Pancreas (tissue), 10 donors: ENCODE results near the gene NPHP4. TPM values are rescaled to one million over a fixed set of nuclear protein-coding genes. Genes with fewer than 3 reads are reported as not detected.

Experiments
- ATAC-seq, 4 donors: fragments of 200-7000 bp; cut with Tn5 transposase; one replicate each; pipeline versions ENCODE4 v1.8.0 to v1.9.1; 2020; ENCODE audit warnings: mild to moderate bottlenecking in 4 of 4, moderate library complexity in 4 of 4
- DNase-seq, 6 donors: peaks; one replicate each; pipeline ENCODE4 v3.0.0-alpha.2; 2020
- FAIRE-seq: peaks from 2 replicates; lab custom pipeline; 2012; peaks lifted over from hg19 to GRCh38; lab: Jason Lieb, UNC
- H3K27ac ChIP-seq, 4 donors: fragments of 200-600 bp; sonication (generic); 1 replicate in 3 of 4; 2 replicates in 1 of 4; pipeline versions ENCODE4 v1.5.0 to v1.8.0; 2020
- H3K27me3 ChIP-seq, 4 donors: fragments of 200-600 bp; one replicate each; pipeline ENCODE4 v1.8.0; 2021
- H3K36me3 ChIP-seq, 3 donors: fragments of 200-600 bp; sonication (generic) in 1 of 3; one replicate each; pipeline versions ENCODE4 v1.5.0 to v1.8.0; 2020 to 2021
- H3K4me1 ChIP-seq, 3 donors: fragments of 200-600 bp; one replicate each; pipeline ENCODE4 v1.8.0; 2021
- H3K4me3 ChIP-seq, 4 donors: fragments of 200-600 bp; sonication (generic) in 2 of 4; one replicate each; pipeline versions ENCODE4 v1.5.0 to v1.8.0; 2020 to 2021
- H3K9me3 ChIP-seq, 4 donors: fragments of 200-600 bp; one replicate each; pipeline ENCODE4 v1.8.0; 2021
- WGBS, 2 donors: extraction: QIAGEN DNeasy Blood & Tissue Kit; methylation state at CpG; one replicate each; pipeline ENCODE4 v1.1.7; 2013; 5-methylcytosine and 5-hydroxymethylcytosine counted together
- intact Hi-C, 3 donors: fragments of 100-400 bp; cut with DNase I; formaldehyde crosslinking; loops; one replicate each; pipeline versions ENCODE4 v1.11.1 to v1.14.2; 2022
- polyA plus RNA-seq, 2 donors: library from polyadenylated mRNA; stranded (reverse); fragments of 200-250 nt; gene quantifications; one replicate each; pipeline ENCODE4 v1.2.3, GENCODE V29; 2013
- total RNA-seq, 6 donors: library from RNA; stranded (reverse); fragmentation: NEBNext Ultra II Directional in 4 of 6; extraction: Animal tissue kit (Norgen Biotek cat#: 25700) in 4 of 6; gene quantifications; one replicate each; pipeline versions ENCODE4 v1.2.1 to v1.2.4, GENCODE V29; 2021 to 2023
- TF ChIP-seq, protein P1 (sequence below), 4 donors: fragments of 200-600 bp; sonication (generic) in 3 of 4; IDR thresholded peaks; one replicate each; pipeline versions ENCODE4 v1.5.0 to v1.8.0; 2021; ENCODE audit warnings: antibody characterized with exemption in 4 of 4
- donor health status: healthy with polysubstance abuse.
- donor health status: DM: no; HTN: no; CAD: no; lungs with moderate emphysema.
- donor health status: DM: no; HTN: no; CAD: no.
- donor health status: control.
- donor health status: control.
- donor health status: Bipolar disorder and iron deficiency.
- donor health status: DM: yes; HTN: yes; CAD: no.
- donor health status: DM: no; HTN: no; CAD: no.
- donor health status: DM: no; HTN: no; CAD: no.
- donor health status: DM: yes; HTN: yes; CAD: no.

The NPHP4 gene
- total and polyA plus RNA-seq, 8 donors, result 4.0 to 9.7 (median 5.7) TPM

DNA sequence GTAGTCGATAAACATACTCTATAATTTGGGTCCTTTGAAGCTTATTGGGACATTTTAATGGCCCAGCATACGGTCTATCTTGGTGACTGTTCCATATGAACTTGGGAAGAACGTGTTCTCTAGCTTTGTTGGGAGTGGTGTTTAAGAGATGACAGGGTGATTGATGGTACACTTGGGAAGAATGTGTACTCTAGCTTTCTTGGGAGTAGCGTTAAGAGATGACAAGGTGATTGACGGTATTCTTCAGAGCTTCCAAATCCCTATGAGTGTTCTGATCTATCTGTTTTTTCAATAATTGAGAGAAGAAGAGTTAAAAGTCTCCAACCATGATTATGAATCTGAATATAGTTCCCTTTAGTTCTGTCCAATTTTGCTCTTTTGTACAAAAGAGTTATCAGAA lies 9.4 kb downstream of the NPHP4 start:
- intact Hi-C loops, result no loop called here
- TF ChIP-seq, protein P1, sequence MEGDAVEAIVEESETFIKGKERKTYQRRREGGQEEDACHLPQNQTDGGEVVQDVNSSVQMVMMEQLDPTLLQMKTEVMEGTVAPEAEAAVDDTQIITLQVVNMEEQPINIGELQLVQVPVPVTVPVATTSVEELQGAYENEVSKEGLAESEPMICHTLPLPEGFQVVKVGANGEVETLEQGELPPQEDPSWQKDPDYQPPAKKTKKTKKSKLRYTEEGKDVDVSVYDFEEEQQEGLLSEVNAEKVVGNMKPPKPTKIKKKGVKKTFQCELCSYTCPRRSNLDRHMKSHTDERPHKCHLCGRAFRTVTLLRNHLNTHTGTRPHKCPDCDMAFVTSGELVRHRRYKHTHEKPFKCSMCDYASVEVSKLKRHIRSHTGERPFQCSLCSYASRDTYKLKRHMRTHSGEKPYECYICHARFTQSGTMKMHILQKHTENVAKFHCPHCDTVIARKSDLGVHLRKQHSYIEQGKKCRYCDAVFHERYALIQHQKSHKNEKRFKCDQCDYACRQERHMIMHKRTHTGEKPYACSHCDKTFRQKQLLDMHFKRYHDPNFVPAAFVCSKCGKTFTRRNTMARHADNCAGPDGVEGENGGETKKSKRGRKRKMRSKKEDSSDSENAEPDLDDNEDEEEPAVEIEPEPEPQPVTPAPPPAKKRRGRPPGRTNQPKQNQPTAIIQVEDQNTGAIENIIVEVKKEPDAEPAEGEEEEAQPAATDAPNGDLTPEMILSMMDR (IDR thresholded peaks at IDR 0.05), result no peak
- DNase-seq (no peak), ATAC-seq (no peak), FAIRE-seq (no peak)
- Histone ChIP-seq H3K4me3 (no peak overlapping the region), H3K9me3 (no peaks in the 10 kb centered on the region), H3K36me3 (peaks cover 0 to 4% (median 0%) of the 10 kb centered on the region in 3 donors), H3K4me1 (no peaks in the 10 kb centered on the region), H3K27ac (no peak overlapping the region), H3K27me3 (no peaks in the 10 kb centered on the region)
- WGBS, 2 donors, result 72% methylated on average over 5 of the region's 5 CpGs

DNA sequence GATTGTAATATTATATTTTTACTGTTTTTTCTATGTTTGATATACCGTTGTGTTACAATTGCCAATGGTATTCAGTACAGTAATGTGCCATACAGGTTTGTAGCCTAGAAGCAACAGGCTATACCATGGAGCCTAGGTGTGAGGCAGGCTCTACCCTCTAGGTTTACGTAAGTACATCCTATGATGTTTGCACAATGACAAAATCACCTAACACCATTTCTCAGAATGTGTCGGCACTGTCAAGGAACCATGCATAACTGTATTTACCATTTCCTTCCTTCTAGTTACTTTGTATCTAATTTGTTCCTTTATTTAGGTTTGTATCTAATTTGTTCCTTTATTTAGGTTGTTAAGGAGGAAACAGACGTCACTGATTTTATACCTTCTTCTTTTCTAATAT lies 9.9 kb downstream of the NPHP4 start:
- Histone ChIP-seq H3K36me3 (peaks cover 0 to 4% (median 0%) of the 10 kb centered on the region in 3 donors), H3K9me3 (no peaks in the 10 kb centered on the region), H3K27ac (no peak overlapping the region), H3K4me1 (no peaks in the 10 kb centered on the region), H3K4me3 (no peak overlapping the region), H3K27me3 (no peaks in the 10 kb centered on the region)
- WGBS, 2 donors, result 87 to 90% methylated on average over 4 of the region's 4 CpGs
- TF ChIP-seq, protein P1 (IDR thresholded peaks at IDR 0.05), result no peak
- intact Hi-C loops, result no loop called here
- DNase-seq, result no peak
- FAIRE-seq, result no peak
- ATAC-seq, result no peak

DNA sequence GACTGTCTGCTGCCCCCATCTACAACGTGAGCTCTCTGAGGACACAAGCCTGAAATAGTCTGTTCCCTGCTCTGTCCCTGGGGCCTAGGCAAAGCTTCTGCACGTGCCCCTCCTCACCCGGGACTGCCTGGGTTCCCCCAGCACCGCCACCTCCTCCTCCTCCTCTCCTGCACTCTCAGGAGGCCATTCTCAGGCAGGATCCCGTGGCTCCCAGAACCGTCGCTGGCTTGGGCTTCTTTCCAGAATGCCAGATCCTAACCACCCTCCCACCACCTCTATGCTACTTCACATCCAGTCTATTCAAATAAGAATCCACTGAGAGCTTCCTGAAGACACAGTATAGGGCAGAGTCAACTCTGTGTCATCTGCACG lies 11.2 kb downstream of the NPHP4 start:
- Histone ChIP-seq H3K4me1 (no peaks in the 10 kb centered on the region), H3K36me3 (peaks cover 0 to 4% (median 0%) of the 10 kb centered on the region in 3 donors), H3K9me3 (no peaks in the 10 kb centered on the region), H3K27ac (no peak overlapping the region), H3K4me3 (no peak overlapping the region), H3K27me3 (no peaks in the 10 kb centered on the region)
- TF ChIP-seq, protein P1 (IDR thresholded peaks at IDR 0.05), result no peak
- DNase-seq (no peak), ATAC-seq (no peak), FAIRE-seq (no peak)
- WGBS, 2 donors, result 78 to 82% methylated on average over 8 of the region's 8 CpGs
- intact Hi-C loops, result no loop called here

DNA sequence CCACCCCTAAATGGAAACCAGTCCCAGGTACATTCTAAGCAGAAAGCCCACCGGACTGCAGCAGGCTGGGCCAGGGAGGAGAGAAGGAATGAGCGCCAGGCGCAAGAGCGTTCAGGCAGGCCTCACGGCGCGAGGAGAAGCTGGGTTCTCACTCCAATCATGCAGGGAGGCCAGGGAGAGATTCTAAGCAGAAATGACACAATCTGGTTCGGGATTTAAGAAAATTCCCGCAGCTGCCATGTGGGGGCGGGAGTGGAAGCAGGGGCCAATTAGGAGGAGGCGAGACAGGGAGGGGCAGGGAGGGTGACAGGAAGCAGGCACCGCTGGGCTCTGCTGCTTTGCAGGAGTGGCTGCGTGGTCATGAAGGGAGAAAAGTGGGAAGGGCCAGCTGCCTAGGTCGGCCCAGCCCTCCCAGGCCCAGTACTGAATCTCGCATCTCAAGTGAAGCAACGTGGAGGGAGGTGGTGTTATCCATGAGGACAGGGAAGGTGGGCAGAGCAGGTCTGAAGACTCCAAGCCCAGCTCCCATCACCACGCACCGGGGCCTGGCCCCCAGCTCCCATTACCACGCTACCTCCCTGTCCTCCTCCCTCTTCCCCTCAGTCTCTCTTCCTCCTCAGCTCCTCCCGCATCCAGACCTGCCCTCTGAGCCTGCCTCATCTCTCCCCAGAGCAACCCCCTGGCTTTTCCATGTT lies 11.8 kb downstream of the NPHP4 start:
- Histone ChIP-seq H3K27me3 (no peaks in the 10 kb centered on the region), H3K36me3 (no peaks in the 10 kb centered on the region), H3K9me3 (no peaks in the 10 kb centered on the region), H3K27ac (no peak overlapping the region), H3K4me1 (no peaks in the 10 kb centered on the region), H3K4me3 (no peak overlapping the region)
- ATAC-seq (peak in 3 of 4 donors; percentile 47 to 65 (median 61)), DNase-seq (peak in 2 of 6 donors; percentile 36 to 60), FAIRE-seq (no peak)
- intact Hi-C loops, result no loop called here
- TF ChIP-seq, protein P1 (IDR thresholded peaks at IDR 0.05), result no peak
- WGBS, 2 donors, result 82 to 84% methylated on average over 17 to 20 of the region's 20 CpGs
